ENCODE results near the gene HAGHL.

DNA sequence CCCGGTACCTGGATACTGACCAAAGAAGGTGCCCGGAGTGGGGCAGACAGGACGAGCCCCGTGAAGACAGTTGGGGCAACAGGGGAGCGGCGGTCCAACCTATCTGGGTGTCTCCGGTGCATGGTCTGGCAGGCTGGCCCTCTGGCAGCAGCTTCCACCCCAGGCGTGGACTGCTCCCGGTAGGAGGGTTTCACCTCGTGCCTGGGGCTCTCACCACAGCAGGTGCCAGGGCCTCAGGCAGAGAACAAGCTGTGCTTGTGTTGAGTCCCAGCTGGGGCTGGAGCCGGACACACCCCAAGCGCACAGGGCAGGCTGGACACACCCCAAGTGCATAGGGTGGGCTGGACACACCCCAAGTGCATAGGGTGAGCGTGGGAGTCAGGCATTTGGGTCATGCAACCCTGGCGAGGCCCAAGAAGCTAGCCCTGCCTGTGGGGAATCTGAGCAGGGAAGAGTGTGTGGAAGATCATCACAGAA, 19.8 kb upstream of the HAGHL start:
- no peak for TF ChIP-seq CTCF (IDR thresholded peaks at IDR 0.05; ENCODE audit: borderline replicate concordance, extremely low read depth, low read length, poor library complexity, severe bottlenecking)
- TF ChIP-seq EZH2 (IDR thresholded peaks at IDR 0.05; ENCODE audit: borderline replicate concordance, low read depth, low read length, severe bottlenecking), result no peak
